HL-60 (cell line): Measurements from ENCODE around the gene DNAH17.

Source experiments
- DNase-seq, 2 experiments: peaks; one replicate each; pipeline ENCODE4 v3.0.0-alpha.2; 2010 to 2020; ENCODE audit warnings: low read depth in 1 of 2, low spot score in 1 of 2
- H3K27ac ChIP-seq: fragments of 250-450 bp; sonication (Bioruptor Pico); replicated peaks from 2 replicates; pipeline ENCODE4 v1.5.1; 2020; ENCODE audit warnings: mild to moderate bottlenecking, moderate library complexity
- H3K27me3 ChIP-seq: fragments of 250-450 bp; sonication (Bioruptor Pico); 2 replicates; pipeline ENCODE4 v1.5.1; 2021; ENCODE audit warnings: mild to moderate bottlenecking, moderate library complexity; ENCODE audit not compliant: insufficient read depth, poor library complexity, severe bottlenecking
- H3K4me3 ChIP-seq: replicated peaks from 2 replicates; pipeline ENCODE4 v1.5.1; 2011; ENCODE audit warnings: mild to moderate bottlenecking, control low read depth, low read length; ENCODE audit not compliant: insufficient read depth
- CTCF ChIP-seq: IDR thresholded peaks from one replicate; pipeline ENCODE4 v1.5.1; 2011; ENCODE audit warnings: low read length, control low read depth, inconsistent platforms; ENCODE audit not compliant: insufficient read depth
- GABPA ChIP-seq: IDR thresholded peaks from 2 replicates; pipeline ENCODE4 v1.6.1; 2012; ENCODE audit warnings: low read depth
- POLR2AphosphoS5 ChIP-seq: IDR thresholded peaks from 2 replicates; pipeline ENCODE4 v1.6.1; 2012; ENCODE audit warnings: low read depth
- REST ChIP-seq: IDR thresholded peaks from 2 replicates; pipeline ENCODE4 v1.6.1; 2012; ENCODE audit warnings: low read depth; ENCODE audit not compliant: insufficient replicate concordance
- SPI1 ChIP-seq: IDR thresholded peaks from 2 replicates; pipeline ENCODE4 v1.6.1; 2012; ENCODE audit warnings: low read depth, mild to moderate bottlenecking, borderline replicate concordance

Gene DNAH17

GRCh38 chr17:78600181-78600721 is 23.1 kb upstream of the DNAH17 start:
- H3K4me3 ChIP-seq: no peak overlapping the region
- no peak overlapping the region for H3K27ac ChIP-seq
- TF ChIP-seq GABPA (no peak), POLR2AphosphoS5 (no peak), SPI1 (no peak), CTCF (no peak), REST (no peak)
- no peaks in the 10 kb centered on the region for H3K27me3 ChIP-seq
- no peak for DNase-seq

GRCh38 chr17:78599419-78599818 is 22.2 kb upstream of the DNAH17 start:
- H3K27ac ChIP-seq: no peak overlapping the region
- DNase-seq: no peak

More at GRCh38 chr17:78599419-78599818, 22.2 kb upstream of the DNAH17 start:
- H3K4me3 ChIP-seq: no peak overlapping the region
- H3K27me3 ChIP-seq: no peaks in the 10 kb centered on the region
- TF ChIP-seq CTCF: no peak
- no peak for TF ChIP-seq REST
- TF ChIP-seq GABPA: no peak
- TF ChIP-seq SPI1: no peak
- no peak for TF ChIP-seq POLR2AphosphoS5
